Superior temporal gyrus (tissue), 1 donor: ENCODE results near the gene ADRA2B.

Source experiments
- DNase-seq: peaks from one replicate; pipeline ENCODE4 v3.0.0-alpha.2; 2016; ENCODE audit errors: extremely low spot score

Gene ADRA2B

DNA sequence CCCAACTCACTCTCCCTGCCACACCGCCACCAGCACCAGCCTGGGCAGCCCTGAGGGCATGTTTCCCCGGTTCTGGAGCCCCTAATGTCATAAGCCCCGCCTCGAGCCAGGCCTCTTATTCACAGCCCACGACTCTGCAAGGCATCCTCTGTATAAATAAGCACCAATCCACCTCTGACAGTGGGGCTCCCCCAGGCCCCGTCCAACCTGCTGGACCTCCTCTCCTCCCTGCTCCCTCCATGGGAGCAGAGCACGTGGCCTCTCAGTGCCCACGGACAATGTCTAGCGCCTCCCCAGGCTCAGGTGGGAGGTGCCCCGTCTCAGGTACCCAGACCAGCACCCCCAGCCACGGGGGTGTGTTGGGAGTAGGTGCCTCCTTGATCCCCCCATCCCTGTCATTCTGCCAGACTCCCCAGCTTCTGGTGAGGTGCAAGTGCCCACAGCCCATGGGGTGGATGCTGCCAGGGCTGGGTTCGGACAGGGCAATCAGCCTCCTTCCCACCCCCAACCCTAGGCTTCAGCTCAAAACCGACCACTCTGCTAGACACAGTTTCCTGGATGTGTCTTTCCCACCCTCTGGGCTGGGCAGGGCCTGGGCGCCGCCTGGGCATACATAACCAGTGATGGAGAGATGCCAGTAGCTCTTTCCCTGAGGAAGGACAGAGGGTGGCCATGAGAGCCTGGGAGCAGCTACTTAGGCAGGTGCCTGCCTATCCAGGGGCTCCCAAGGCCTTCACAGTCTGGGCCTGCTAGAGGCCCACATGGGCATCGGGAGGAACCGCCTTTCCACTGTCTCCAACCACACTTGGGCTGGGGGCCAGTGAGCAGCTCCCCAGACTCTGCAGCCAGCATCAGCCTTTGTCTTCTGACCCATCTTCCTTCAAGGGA is 1.6 kb upstream of the ADRA2B start:
- DNase-seq, result no peak

DNA sequence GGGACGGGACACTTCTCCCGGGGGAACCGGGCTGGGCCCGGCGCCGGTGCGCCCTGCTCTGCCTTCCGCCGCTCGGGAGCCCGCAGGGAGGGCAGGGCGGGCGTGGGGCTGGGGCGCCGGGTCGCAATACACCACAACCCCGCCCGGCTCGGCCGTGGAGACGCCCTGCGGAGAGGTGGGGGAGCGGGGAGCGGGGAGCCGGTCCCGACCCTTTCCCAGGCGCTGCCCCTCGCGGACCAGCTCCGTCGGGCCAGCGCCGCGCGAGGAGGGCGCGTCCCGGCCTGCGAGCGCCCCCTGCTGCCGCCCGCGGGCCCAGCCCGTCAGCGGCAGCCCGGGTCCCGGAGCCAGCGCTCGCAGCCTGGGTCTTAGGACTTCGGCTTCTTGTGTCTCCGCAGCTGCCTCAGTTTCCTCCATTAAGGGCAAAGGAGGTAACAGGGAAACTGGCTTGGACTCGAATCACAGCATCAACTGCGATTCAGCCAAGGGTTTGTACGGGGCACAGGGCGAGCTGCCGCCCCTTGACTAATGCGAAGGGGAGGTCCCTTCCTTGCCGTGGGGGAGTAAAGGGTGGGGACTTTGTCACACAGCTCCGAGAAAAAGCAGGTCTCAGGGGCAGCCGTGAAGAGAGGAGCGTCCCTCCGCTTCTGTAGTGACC is 635 bp upstream of the ADRA2B start:
- peak; percentile 54 for DNase-seq

- DNase-seq, result no peak
Measured at GRCh38 chr2:96115631-96116423, 544 bp downstream of the ADRA2B start.

DNA sequence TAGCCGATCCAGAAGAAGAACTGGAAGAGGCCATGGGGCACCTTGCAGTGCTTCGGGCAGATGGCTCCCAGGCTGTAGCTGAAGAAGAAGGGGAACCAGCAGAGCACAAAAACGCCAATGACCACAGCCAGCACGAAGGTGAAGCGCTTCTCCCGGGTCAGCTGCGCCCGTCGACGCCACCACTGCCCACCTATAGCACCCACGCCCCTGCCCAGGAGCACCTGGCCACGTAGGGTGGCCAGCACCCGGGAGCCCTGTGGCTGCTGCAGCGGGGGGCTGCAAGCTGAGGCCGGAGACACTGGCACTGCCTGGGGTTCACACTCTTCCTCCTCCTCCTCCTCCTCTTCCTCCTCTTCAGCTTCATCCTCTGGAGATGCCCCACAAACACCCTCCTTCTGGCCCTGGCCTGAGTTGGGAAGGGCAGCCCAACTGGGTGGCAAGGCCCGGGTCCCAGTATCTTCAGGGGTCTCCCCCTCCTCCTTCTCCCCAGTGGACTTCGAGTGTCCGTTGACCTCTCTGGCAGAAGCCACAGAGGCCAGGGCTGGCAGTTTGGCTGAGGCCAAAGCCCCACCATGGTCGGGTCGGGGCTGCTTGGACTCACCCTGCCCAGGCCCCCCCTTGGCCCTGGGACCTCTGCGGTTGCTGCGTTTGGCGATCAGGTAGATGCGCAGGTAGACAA is 1.3 kb downstream of the ADRA2B start:
- no peak for DNase-seq

GRCh38 chr2:96114546-96114902 is 1.8 kb downstream of the ADRA2B start:
- no peak for DNase-seq

GRCh38 chr2:96113951-96114350 is 2.4 kb downstream of the ADRA2B start:
- no peak for DNase-seq

DNA sequence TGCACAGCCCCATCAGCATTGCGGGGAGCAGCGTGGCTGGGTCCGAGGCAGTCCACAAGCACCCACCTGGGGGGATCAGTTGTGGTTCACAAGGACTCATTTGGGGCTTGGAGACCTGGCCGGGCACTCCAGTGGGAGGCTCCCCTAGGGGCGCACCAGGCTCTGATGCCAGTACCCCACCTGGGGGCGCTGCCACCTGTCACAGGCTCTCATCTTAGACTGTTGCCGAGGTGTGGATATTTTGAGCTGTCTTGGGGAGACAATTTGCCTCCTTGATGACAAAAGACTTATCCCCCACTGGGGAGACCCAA is 3.0 kb downstream of the ADRA2B start:
- DNase-seq, result no peak

DNA sequence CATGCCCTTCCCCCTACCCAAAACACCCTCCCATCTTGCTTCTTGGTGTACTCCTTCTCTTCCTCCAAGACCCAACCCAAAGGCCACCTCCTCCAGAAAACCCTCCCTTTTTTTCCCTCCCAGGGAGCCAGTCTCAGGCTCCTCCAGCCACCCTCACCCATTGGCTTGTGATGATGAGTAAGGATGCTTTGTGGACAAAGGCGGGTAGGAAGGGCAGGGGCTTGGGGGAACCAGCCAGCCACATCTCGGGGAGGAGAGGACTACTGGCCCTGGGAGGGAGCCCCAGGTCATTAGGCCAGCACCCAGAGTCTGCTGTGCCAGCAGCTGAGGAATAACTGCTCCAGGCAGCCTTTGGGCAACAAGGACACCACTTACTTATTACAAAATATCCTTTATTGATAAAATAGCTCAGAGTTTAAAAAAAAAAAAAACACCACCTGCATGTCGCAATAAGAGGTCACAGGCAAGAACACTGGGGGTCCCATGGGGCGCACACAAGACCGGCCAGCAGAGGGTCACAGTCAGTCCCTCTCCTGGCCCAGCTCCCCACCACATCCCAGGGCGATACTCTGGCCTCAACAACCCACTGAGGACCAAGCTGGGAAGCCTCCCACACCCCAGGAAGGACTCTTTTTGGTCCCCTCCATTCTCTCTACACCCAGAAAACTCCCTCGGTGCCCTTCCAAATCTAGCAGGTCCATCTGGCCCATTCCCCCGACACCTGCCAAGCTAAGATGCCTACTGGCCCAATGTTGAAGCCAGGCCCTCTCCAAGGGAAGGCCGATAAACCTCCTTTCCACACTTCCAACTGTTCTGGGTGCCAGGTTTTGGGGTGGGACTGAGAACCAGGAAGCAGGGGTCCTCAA is 3.6 kb downstream of the ADRA2B start:
- no peak for DNase-seq

- no peak for DNase-seq
Measured at GRCh38 chr2:96111823-96112500, 4.4 kb downstream of the ADRA2B start.

DNA sequence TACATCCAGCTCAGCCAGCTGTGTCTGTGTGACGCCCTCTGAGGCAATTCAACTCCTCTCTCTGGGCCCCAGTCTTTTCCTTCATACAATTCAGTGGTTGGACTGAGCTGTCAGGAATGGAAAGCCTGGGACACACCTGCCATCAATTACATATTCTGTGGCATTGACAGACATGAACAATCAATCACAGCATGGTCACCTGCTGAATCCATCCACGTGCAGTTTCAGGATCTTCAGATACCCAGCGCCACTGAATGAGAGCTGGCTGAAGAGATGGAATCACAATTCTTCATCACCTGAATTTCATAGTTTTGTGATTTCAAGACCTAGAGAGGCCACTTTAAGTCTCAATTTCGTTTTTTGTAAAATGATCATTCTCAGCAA is 5.1 kb downstream of the ADRA2B start:
- DNase-seq, result no peak

DNA sequence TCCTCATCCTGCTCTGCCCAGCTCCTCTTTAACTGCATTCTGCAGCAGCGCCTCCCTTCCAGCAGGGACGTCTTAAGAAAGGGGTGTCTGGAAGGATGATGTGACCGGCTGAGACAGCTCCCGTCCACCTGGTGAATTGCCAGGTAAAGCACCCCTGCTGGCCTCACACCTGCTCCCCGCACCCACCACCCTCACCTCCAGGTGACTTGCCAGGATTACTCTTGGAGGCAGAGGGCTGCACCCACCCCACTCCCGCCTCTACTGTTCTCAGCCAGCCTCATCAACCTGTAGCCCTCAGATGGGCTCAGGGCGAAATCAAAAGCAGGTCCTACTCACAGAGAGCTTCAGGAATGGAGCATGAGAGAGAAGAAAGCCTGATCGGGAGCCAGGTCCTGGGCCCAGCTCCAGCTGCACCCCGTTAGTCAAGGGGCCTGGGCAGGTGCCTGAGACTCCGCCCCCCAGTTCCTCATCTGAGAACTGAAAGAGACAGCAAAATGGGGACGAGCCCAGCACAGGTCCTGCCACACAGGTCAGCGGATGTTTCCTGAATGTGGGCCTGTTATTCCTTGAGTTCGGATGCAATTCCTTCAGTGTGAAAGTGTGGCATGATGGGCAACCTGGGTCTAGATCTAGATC is 5.6 kb downstream of the ADRA2B start:
- no peak for DNase-seq

DNA sequence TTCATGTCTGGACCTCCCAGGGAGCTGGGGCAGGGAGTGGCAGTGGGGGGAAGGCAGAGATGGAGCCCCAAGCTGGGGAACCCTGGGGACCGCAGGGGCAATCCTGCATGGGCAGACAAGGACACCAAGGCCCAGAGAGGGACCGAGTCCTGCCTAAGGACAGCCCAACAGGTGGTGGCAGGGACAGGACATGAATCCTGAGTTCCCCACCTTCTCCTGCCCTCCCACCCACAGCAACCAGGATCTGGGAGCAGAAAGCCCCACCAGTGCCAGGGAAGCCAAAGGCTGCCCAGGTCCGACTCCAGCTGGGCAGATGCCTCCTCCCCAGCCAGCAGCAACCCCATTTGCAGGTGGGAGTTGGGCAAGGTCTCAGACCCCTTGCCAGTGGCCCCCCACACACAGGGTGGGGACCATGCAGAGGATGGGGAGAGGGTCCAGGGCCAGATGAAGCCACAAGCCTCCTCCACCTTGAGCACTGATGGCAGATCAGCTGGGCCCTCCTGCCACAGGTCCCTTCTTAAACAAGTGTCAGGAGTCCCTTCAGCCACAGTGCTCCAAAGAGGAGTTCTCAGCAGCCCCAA is 6.3 kb downstream of the ADRA2B start:
- DNase-seq, result no peak

GRCh38 chr2:96109361-96109680 is 7.0 kb downstream of the ADRA2B start:
- no peak for DNase-seq

DNA sequence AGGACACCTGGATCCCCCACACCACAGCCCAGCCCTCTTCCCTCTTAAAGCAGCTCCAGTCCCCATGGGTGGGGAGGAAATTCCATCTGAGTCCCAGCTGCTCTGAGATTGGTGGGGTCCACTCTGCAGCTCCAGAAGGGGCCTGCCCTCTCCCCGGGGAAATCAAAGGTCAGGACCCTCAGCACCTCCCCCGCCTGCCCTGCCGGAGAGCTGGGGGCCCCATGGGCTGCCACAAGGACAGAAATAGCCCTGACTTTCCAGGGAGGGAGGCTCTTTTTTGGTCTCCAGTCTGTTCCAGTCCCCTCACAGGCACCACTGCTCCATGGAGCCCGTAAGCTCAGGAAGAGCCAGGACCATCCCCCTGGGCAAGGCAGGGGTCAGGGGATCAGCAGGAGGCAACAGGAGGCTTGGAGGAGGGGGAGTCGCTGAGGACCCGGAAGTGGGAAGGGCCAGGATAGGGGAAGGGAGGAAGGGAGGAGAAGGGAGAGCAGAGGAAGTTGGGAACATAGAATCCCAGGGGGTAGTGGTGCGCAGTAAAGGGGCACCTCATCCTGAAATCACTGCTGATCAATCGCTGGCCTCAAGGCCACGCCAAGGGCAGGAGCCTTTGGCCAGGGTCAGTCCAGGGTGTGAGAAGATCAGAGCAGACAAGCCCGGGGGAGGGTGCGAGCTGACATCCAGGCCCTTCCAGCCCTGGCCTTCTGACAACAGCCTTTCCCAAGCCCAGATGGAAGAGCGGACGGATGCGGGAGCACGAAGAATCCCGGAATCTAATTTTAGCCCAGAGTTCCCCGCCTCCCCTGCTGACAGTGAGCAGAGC is 7.6 kb downstream of the ADRA2B start:
- DNase-seq, result no peak

DNA sequence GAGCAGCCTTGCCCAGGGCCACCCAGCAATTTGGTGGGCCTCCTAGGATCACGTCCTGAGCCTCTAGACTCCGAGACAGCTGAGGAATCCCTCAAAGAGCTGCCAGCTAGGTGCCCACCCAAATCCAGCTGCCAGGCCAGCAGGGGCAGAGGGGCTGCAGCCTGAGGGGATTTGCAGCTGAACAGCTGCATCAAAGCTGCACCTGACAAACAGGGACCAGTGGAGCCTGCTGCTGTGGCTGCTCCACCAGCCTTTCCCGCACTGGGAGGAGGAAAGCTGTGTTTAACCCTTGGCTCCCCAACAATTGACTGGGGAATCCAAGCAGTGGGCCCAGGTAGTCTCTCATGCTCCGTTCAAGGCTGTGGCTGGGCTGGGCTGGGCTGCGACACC is 8.2 kb downstream of the ADRA2B start:
- DNase-seq, result no peak

GRCh38 chr2:96107708-96108065 is 8.7 kb downstream of the ADRA2B start:
- no peak for DNase-seq

DNA sequence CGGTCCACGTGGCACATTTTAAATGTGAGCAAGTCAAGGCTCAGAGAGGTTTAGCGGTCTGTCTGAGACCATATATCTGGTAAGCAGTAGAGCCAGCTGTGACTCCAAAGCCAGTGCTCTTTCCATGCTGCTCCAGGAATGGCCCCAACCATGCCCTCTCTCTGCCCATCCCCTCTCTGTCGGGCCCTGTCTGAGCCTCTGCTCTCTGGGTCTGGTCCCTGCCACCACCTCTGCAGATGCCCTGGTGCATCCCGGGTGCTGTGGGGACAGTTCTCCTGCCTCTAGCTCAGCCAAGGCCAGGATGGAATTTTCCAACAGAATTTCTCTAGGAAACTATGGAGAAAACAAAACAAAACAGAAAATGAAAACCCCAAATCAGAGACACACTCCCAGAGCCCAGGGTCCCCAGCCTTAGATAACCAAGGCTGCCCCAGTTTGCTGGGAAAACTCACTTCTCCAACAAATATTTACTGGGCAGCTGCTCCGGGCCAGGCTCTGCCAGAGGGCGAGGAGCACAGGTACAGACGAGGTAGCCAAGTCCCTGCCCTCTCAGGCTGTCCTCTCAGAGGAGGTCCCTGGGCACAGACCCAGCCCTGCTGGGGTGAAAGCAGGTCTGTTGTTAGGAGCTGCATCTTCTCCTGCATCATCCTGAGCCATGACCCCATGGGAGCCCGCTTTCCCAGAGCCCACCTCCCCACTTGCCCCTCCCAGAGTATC is 9.2 kb downstream of the ADRA2B start:
- DNase-seq, result no peak

DNA sequence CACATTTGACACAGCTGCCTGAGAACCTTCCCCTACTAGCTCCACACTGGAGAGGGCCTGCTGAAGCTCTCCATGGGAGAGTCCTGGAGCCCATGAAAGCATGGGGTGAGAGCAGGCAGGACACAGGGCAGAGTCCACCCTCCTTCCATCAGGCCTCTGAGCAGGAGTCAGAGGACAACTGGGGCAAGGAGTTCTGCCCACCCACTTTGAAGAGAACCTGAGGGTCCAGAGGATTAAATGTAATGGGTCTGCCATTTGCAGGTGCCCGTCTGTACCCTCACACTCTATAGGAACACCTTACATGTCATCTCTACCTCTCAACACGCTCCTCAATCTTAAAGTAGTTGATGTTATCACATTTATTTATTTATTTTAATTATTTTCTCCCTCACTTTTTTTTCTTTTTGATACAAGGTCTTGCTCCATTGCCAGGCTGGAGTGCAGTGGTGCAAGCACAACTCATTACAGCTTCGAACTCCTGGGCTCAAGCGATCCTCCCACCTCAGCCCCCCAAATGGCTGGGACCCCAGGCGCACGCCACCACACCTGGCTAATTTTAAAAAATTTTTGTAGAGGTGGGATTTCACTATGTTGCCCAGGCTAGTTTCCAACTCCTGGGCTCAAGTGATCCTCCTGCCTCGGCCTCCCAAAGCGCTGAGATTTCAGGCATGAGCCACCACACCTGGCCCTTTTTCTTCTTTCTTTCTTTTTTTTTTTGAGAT is 10.2 kb downstream of the ADRA2B start:
- DNase-seq, result no peak
